ENCODE data around the gene LYSET. TPM values are rescaled to one million over a fixed set of nuclear protein-coding genes. Genes with fewer than 3 reads are reported as not detected.

LYSET gene
- total RNA-seq, 1 donor from 2014 or later: 28.3 TPM

- H3K27me3 Mint-ChIP-seq: no peaks in the 10 kb centered on the region
- peaks cover 3% of the 10 kb centered on the region for H3K36me3 Mint-ChIP-seq (ENCODE audit: insufficient read depth)
- TF ChIP-seq CTCF (IDR thresholded peaks at IDR 0.05; ENCODE audit: unreplicated experiment): no peak
- no peak overlapping the region for H3K4me3 Mint-ChIP-seq (ENCODE audit: low read depth)
- no peak for DNase-seq (ENCODE audit: low spot score, unreplicated experiment)
- H3K4me1 Mint-ChIP-seq (ENCODE audit: low read depth): peaks cover 16% of the 10 kb centered on the region
- H3K27ac Mint-ChIP-seq: no peak overlapping the region
- no peaks in the 10 kb centered on the region for H3K9me3 Mint-ChIP-seq (ENCODE audit: low read depth)
Measured at GRCh38 chr14:93186956-93187355, 1.8 kb downstream of the LYSET start.

GRCh38 chr14:93195316-93195999 is 10.3 kb downstream of the LYSET start:
- H3K4me3 Mint-ChIP-seq (ENCODE audit: low read depth): no peak overlapping the region
- H3K9me3 Mint-ChIP-seq (ENCODE audit: low read depth): no peaks in the 10 kb centered on the region
- peaks cover 1% of the 10 kb centered on the region for H3K36me3 Mint-ChIP-seq (ENCODE audit: insufficient read depth)
- no peak for TF ChIP-seq CTCF (IDR thresholded peaks at IDR 0.05; ENCODE audit: unreplicated experiment)
- no peak overlapping the region for H3K27ac Mint-ChIP-seq
- no peak for DNase-seq (ENCODE audit: low spot score, unreplicated experiment)
- H3K27me3 Mint-ChIP-seq: no peaks in the 10 kb centered on the region
- no peaks in the 10 kb centered on the region for H3K4me1 Mint-ChIP-seq (ENCODE audit: low read depth)

- Mint-ChIP-seq H3K36me3 (ENCODE audit: insufficient read depth) (peaks cover 1% of the 10 kb centered on the region), H3K27me3 (no peaks in the 10 kb centered on the region), H3K9me3 (ENCODE audit: low read depth) (no peaks in the 10 kb centered on the region), H3K4me1 (ENCODE audit: low read depth) (no peaks in the 10 kb centered on the region), H3K27ac (peak overlapping the region; percentile 52), H3K4me3 (ENCODE audit: low read depth) (no peak overlapping the region)
- TF ChIP-seq CTCF (IDR thresholded peaks at IDR 0.05; ENCODE audit: unreplicated experiment): no peak
- no peak for DNase-seq (ENCODE audit: low spot score, unreplicated experiment)
Measured at GRCh38 chr14:93199031-93199430, 13.9 kb downstream of the LYSET start.

GRCh38 chr14:93200553-93200952 is 15.4 kb downstream of the LYSET start:
- Mint-ChIP-seq H3K27ac (no peak overlapping the region), H3K4me1 (ENCODE audit: low read depth) (peaks cover under 1% of the 10 kb centered on the region), H3K27me3 (no peaks in the 10 kb centered on the region), H3K36me3 (ENCODE audit: insufficient read depth) (no peaks in the 10 kb centered on the region), H3K4me3 (ENCODE audit: low read depth) (no peak overlapping the region), H3K9me3 (ENCODE audit: low read depth) (no peaks in the 10 kb centered on the region)
- no peak for TF ChIP-seq CTCF (IDR thresholded peaks at IDR 0.05; ENCODE audit: unreplicated experiment)
- no peak for DNase-seq (ENCODE audit: low spot score, unreplicated experiment)

- H3K27ac Mint-ChIP-seq: no peak overlapping the region
- H3K4me1 Mint-ChIP-seq (ENCODE audit: low read depth): peaks cover 4% of the 10 kb centered on the region
- H3K9me3 Mint-ChIP-seq (ENCODE audit: low read depth): no peaks in the 10 kb centered on the region
- no peaks in the 10 kb centered on the region for H3K27me3 Mint-ChIP-seq
- no peak overlapping the region for H3K4me3 Mint-ChIP-seq (ENCODE audit: low read depth)
- DNase-seq (ENCODE audit: low spot score, unreplicated experiment): no peak
- no peak for TF ChIP-seq CTCF (IDR thresholded peaks at IDR 0.05; ENCODE audit: unreplicated experiment)
- no peaks in the 10 kb centered on the region for H3K36me3 Mint-ChIP-seq (ENCODE audit: insufficient read depth)
Measured at GRCh38 chr14:93201155-93201704, 16.1 kb downstream of the LYSET start.

All from progenitor cell of endocrine pancreas (in vitro differentiated cells).